ENCODE measurements around the gene LPCAT1. TPM values are rescaled to one million over a fixed set of nuclear protein-coding genes. Genes with fewer than 3 reads are reported as not detected.

Gene LPCAT1
- total and polyA plus RNA-seq, 2 of the 13 experiments (the other 11 are each of a cell fraction or from before 2014, with no cell fraction given): 29.8 to 90.6 TPM

DNA sequence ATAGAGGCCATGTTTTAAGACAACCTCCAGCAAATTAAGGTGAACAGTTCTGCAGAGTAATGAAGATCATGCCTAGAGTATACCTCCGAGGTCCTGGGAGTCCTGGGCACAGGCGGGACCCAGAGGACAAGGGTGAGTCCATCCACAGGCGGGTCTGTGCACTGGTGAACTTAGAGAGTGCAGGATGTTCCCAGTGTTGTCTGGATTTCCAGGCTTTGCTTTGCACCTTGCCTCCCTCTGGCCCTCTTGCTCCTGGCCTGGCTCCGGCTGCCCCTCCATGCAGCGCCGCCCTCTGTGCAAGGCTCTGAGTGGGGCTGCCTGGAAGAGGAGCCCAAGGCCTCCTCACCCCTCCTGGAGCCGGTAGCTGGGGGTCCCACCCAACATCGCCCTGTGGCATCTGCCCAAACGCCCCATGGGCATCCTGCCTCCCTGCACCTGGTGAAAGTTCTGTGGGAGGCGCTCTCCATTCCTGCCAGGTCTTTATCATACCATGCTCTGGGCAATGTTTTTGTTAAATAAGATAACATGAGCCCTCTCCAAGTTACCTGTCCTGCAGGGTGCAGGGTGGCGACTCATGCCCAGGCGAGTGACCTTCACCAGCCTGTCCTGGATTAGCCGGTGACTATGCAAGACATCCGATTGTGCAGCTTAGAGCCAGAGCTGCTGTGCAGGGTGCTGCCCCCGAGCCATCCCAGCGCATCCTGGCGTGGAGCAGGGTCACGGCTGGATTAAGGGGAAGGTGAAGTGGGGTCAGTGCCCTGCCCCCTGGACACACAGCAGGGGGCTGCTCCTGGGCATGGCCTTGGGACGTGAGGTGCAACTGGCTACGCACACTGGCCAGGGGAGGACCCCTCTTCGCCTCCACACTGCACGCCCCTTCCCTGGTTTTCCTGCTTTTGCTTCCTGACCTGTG lies 41.3 kb upstream of the LPCAT1 start (continued):
- TF ChIP-seq SOX13 (IDR thresholded peaks at IDR 0.05) (no peak), SOX13 (CRISPR knock-in tag; conservative IDR thresholded peaks at IDR 0.05 in 1 of 2, IDR thresholded peaks at IDR 0.05 in 1 of 2) (0 out of 4 replicates have a peak, but pooled peaks of 1 of the 2 experiments have one; percentile 6), JDP2 (CRISPR knock-in tag; IDR thresholded peaks at IDR 0.05; ENCODE audit: borderline replicate concordance) (no peak), HNRNPL (IDR thresholded peaks at IDR 0.05; ENCODE audit: low read depth, low read length) (peak; percentile 69; the same call in 1 of the 2 replicates), ZNF235 (CRISPR knock-in tag; IDR thresholded peaks at IDR 0.05; ENCODE audit: borderline replicate concordance) (peak; percentile 38; the same call in 1 of the 2 replicates), HNF4A (CRISPR knock-in tag; IDR thresholded peaks at IDR 0.05) (peak; percentile 59), CC2D1A (CRISPR knock-in tag; IDR thresholded peaks at IDR 0.05) (no peak), TGIF2 (CRISPR knock-in tag; IDR thresholded peaks at IDR 0.05) (0 out of 2 replicates have a peak, but pooled peaks have one; percentile 10), ARNT2 (CRISPR knock-in tag; IDR thresholded peaks at IDR 0.05; ENCODE audit: low read depth) (no peak), TAF1 (CRISPR knock-in tag; IDR thresholded peaks at IDR 0.05) (no peak), MAFG (CRISPR knock-in tag; IDR thresholded peaks at IDR 0.05) (no peak), ZNF619 (CRISPR knock-in tag; IDR thresholded peaks at IDR 0.05) (no peak), IRX3 (CRISPR knock-in tag; IDR thresholded peaks at IDR 0.05; ENCODE audit: borderline replicate concordance, low read depth) (no peak)
- TF ChIP-seq, protein P1, sequence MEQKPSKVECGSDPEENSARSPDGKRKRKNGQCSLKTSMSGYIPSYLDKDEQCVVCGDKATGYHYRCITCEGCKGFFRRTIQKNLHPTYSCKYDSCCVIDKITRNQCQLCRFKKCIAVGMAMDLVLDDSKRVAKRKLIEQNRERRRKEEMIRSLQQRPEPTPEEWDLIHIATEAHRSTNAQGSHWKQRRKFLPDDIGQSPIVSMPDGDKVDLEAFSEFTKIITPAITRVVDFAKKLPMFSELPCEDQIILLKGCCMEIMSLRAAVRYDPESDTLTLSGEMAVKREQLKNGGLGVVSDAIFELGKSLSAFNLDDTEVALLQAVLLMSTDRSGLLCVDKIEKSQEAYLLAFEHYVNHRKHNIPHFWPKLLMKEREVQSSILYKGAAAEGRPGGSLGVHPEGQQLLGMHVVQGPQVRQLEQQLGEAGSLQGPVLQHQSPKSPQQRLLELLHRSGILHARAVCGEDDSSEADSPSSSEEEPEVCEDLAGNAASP (CRISPR knock-in tag; IDR thresholded peaks at IDR 0.05; ENCODE audit: borderline replicate concordance): peak; percentile 59; the same call in 1 of the 2 replicates
- TF ChIP-seq, protein P2, sequence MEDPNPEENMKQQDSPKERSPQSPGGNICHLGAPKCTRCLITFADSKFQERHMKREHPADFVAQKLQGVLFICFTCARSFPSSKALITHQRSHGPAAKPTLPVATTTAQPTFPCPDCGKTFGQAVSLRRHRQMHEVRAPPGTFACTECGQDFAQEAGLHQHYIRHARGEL (CRISPR knock-in tag; IDR thresholded peaks at IDR 0.05): no peak
- TF ChIP-seq, protein P3, sequence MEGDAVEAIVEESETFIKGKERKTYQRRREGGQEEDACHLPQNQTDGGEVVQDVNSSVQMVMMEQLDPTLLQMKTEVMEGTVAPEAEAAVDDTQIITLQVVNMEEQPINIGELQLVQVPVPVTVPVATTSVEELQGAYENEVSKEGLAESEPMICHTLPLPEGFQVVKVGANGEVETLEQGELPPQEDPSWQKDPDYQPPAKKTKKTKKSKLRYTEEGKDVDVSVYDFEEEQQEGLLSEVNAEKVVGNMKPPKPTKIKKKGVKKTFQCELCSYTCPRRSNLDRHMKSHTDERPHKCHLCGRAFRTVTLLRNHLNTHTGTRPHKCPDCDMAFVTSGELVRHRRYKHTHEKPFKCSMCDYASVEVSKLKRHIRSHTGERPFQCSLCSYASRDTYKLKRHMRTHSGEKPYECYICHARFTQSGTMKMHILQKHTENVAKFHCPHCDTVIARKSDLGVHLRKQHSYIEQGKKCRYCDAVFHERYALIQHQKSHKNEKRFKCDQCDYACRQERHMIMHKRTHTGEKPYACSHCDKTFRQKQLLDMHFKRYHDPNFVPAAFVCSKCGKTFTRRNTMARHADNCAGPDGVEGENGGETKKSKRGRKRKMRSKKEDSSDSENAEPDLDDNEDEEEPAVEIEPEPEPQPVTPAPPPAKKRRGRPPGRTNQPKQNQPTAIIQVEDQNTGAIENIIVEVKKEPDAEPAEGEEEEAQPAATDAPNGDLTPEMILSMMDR (CRISPR knock-in tag; IDR thresholded peaks at IDR 0.05): peak; percentile 39
- TF ChIP-seq, protein P4, sequence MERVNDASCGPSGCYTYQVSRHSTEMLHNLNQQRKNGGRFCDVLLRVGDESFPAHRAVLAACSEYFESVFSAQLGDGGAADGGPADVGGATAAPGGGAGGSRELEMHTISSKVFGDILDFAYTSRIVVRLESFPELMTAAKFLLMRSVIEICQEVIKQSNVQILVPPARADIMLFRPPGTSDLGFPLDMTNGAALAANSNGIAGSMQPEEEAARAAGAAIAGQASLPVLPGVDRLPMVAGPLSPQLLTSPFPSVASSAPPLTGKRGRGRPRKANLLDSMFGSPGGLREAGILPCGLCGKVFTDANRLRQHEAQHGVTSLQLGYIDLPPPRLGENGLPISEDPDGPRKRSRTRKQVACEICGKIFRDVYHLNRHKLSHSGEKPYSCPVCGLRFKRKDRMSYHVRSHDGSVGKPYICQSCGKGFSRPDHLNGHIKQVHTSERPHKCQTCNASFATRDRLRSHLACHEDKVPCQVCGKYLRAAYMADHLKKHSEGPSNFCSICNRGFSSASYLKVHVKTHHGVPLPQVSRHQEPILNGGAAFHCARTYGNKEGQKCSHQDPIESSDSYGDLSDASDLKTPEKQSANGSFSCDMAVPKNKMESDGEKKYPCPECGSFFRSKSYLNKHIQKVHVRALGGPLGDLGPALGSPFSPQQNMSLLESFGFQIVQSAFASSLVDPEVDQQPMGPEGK (CRISPR knock-in tag; IDR thresholded peaks at IDR 0.05): no peak

All from HepG2 (cell line).